GM18868 (cell line): ENCODE results near the gene CBX8.
"Not testable (repeated sequence)": the region's sequence is repeated elsewhere in the genome, so short reads cannot be mapped to it uniquely, and the experiment has no call there.

Experiments
- ATAC-seq: cut with Tn5 transposase; IDR thresholded peaks from one replicate; pipeline ENCODE4 v1.9.1; 2021; ENCODE audit warnings: mild to moderate bottlenecking, moderate library complexity; ENCODE audit not compliant: unreplicated experiment

The CBX8 gene

DNA sequence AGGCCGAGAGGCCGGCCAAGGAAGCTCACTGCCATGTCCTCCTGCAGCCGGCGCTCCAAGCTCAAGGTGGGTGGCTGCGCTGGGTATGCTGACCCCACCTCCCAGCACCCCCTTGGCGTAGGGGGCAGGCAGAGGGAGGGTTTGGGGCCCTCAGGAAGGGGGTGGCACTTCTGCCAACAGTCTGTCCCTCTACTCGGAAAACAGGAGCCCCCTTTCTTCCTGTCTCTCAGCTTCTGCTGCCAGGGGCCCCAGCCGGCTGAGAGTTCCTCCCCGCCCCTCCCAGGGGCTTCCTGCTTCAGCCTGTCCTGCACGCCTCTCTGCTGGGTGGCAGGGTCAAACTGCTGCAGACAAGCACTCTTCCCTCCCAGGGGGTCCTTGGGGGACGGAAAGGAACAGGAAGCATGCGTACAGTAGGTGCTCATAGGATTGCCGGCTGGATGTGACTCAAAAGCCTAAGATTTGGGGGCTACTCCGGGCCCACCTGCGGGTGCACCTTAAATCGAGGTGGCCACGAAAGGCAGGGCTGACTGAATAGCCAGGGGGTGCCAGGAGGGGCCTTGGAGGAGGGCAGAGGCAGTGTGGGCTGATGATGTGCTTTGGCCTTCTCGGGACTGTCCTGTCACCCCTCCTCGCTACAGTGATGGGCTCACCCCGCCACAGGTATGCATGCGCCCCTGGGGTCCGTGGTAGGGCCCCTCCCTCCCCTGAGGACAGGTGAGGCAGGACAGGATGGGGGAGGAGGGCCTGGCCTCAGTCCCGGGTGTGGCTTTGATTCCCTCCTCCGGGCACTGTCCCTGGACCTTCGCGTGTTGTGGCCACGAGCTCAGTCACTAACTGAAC lies 14.9 kb downstream of the CBX8 start:
- ATAC-seq = no peak

DNA sequence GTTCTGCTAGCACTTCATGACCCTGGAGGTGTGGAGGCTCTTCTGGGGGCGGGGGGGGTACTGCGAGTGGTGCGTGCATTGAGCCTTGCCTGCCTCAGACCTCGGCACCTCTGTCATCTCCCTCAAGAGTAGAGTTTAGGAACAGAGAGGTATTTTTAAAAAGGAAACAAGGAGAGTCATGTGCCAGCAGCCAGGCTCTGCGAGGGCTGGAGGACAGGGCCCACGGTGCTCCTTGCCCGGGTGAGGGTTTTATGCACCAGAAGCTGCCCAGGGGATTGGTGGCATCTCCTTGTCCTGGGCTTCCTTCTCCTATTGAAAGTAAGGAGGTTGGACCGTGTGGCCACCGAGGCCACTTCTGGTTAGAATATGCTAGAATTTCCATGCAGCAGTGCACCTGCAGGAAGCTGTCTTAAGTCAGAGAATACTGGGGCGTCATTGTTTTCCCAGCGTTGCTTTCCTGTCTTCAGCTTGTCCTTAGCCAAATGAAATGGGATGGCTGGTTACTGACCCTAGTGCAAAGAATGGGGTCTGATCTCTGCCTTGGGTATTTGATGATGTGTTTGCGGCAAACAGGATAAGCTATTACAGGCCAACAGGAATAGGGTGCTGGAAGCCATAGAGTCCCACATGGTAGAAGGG lies 15.7 kb downstream of the CBX8 start:
- ATAC-seq = no peak

DNA sequence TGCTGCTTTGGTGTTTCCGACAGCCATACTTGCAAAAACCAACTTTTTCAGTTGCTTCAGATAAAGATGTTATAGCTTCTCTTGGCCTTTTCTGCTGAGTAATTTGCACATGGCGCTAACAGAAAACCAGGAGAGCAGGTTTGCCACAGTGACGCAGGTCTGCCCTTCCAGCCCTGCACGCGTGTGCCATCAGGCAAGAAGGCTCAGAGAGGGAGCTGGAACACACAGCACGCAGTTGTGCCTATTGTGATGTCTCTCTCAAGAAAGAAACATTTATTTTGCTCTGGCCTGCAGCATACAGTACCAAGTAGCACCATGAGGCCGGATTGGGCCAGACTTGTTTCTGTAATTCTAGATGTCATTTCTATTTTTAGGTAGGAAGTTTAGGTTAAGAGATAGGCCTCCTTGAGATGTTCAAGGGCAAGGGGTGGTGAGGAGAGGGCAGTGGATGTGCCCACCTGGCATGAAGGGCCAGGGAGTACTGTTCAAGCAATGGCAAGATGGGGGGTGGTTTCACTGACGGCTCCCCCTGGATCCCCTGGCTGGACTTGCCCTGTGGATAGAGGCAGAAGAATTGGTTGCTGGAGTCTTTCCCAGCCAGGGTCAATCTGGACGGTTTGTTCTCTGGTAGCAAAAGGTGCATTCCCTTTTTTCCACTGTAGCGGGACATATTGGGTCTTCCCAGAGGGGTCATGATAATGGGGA lies 17.1 kb downstream of the CBX8 start:
- no peak for ATAC-seq

DNA sequence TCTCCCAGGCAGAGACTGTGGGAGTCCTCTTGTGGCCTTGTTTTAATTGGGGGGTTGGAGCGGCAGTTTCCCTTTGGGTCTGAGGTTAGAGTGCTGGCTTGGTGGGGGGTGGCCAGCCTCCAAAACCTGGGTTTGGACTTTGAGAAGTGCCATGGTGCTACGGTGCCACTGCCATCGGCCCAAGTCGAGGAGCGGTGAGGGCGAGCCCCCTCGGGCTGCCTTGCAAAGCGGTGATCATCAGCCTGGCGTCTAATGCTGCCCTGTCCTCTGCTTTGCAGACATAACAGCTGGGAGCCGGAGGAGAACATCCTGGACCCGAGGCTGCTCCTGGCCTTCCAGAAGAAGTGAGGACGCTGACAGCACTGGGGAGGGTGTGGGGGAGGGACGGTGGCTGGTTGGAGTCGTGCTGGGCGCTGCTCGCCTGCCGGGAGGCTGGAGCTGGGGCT lies 17.8 kb downstream of the CBX8 start:
- ATAC-seq = no peak

DNA sequence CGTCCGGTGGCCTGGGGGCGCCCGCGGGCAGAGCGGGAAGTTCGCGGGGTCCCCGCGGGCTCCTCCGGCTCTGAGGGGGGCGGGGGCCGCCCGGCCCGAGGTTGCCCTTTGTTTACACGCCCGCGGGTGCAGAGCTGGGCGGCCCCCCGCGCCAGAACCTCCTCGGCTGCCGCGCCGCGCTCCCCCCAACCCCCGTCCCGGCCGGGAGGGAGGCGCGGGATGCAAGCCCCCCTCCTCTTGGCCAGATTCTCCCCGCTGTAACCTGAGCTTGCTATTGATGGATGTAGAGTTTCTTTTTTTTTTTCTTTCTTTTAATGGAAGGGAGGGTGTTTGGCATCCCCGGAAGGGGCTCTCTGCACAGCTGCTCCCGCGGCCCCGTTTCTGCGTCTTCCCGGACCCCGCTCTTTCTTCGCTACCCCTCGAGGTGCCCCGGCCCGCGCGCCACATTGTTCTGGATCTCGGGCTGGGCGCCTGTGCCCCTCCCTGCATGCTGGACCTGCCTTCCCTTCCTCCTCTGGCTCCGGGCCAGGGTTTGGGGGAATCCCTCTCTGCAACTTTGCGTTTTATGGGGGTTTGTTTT lies 18.3 kb downstream of the CBX8 start:
- ATAC-seq = peak; percentile 12

DNA sequence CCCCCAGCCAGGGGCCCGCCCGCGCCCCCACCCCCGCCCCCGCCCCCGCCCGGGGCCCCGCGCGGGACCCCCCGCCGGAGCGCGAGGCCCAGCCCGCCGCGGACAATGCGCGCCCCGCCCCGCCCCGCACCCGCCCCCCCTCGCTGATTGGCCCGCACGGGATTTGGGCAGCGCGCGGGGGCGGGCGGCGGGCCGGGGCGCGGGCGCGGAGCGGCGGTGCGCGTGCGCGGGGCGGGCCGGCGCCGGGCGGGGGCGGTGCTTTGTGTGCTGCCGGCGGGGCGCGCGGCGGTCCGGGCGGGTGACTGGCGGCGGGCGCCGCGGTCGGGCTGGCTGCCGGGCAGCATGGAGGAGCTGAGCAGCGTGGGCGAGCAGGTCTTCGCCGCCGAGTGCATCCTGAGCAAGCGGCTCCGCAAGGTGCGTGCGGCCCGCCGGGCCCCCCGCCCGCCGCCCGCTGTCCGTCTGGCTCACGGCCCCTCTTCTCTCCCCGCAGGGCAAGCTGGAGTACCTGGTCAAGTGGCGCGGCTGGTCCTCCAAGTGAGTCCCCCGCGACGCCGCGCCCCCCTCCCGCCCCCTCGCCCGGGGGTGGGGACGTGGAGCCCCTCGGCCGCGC lies 18.9 kb downstream of the CBX8 start, which contains the start of gene CBX2:
TSS of gene CBX2 (plus strand) at position 255 of the 610 bp plus-strand sequence. CDS start at position 343, 88 bp downstream.
- peak; percentile 59 for ATAC-seq

DNA sequence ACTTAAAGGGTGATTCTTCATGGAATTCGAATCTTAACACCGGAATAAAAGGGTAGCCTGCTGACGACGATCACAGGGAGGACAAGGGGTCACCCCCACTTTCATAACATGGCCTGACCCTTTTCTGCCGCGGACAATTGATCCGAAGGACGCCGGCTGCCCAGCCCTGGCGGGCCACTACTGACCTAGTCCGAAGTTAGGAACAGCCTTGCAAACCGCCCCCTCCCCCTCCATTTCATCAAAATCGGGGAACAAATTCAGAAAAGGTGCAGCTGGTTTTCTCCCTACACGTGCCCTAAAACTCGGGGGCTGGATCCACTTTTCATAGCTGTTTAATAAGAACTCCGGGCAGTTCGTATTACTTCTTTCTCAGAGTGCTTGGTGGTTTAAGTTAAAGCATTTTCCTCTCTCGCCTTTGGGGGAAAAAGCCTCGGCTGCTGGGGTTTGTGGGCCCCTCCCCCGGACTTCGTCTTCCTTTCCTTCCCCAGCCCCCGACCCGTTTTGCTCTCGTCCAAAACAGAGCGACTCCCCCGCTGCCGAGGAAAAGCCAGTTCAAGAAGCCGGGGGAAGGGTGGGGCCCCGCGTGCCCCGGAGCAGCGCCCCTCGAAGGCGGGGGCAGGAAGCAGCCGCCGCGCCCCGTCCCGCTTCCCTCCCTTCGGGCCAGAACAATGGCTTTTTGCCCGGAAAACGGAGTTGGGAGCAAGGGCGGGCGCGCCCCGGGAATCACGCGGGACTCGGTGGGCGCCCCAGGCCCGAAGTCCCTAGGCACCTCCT lies 19.6 kb downstream of the CBX8 start:
- peak; percentile 10 for ATAC-seq

DNA sequence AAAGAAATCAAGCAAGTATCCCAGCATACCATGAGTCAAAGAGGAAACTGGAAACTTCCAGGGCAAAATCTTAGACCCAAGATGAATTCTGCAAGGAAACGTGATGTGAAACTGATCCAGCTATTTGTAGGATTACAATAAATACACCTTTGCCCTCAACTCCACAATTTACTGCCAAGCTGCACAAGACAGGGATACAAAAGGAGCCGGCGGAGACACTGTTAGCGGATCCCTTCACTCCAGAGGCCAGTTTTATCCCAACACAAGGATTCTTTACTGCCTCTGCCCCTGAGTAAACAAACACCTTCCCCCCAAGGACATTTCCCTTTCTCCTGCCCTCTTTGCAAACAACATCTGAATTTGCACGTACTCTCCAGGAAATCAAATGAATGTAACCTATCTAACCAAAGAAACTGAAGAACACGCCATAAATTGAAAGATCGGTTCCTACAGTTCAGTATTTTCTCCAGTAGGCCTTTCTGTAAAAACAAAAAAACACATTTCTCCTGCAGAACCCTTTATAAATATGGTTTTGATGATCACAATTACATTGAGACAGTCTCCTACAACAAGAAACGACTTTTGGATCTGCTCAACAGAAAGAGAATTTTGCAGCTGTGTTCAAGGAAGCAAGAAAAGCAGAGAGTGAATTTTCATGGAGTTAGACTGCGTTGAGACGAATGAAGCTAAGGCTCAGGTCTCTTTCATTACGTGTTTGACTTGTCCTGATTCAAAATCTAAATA lies 20.3 kb downstream of the CBX8 start:
- no peak for ATAC-seq

DNA sequence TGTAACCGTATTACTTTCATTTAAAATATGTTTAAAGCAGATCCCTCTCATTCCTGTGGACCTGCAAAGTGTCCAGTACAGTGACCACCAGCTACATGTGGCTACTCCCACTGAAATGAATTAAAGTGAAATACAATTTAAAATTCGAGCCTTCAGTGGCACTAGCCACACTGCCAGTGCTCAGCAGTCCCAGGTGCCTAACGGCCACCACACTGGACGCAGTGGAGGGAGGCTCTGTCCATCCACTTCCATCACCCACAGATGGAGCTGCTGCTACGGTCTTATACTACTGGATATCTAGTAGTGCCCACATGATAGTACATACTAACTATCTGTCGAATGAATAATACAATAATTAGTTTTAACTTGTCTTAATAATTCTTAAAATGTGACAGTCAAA lies 21.2 kb downstream of the CBX8 start:
- no peak for ATAC-seq

DNA sequence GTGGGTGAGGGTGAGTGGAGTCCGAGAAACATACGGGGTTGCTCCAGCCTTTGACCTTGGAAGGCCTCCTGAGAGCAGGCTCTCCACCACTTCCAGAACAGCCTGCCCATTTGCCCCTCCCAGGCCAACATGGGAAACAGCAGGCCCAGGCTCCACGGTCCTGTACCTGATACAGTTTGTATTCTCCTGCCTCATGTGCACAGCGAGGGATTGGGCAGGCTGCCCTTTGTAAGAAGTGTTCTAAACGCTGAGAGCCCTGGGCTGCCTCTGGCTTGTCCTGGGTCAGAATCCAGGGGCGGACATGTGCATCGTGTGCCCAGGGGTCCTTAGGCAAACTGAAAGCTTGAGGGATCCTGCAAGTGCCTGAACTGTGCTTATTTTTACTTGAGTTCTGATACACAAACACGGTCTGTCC lies 22.3 kb downstream of the CBX8 start:
- ATAC-seq = no peak

DNA sequence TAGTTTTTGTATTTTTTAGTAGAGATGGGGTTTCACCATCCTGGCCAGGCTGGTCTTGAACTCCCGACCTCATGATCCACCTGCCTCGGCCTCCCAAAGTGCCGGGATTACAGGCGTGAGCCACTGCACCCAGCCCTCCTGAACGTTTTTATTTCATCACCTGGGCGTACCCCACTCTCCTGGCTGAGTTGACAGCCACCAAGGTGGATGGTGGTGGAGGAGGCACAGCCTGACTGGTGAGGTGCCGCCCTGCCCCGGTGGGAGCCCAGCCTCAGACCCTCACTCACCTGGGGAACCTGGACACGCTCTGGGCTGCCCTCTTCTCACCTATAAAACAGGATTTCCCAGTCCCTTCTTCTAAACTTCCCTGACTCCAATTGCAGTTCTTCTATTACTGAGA lies 24.2 kb downstream of the CBX8 start:
- not testable (repeated sequence) for ATAC-seq

DNA sequence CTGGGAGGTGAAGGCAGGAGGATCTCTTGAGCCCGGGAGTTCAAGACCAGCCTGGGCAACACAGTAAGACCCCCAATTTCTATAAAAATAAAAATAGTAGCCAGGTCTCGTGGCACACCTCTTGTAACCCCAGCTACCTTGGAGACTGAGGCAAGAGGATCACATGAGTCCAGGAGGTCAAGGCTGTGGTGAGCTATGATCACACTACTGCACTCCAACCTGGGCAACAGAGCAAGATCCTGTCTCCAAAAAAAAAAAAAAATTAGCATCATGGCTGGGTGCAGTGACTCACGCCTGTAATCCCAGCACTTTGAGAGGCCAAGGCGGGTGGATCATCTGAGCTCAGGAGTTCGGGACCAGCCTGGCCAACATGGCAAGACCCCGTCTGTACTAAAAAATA lies 25.6 kb downstream of the CBX8 start:
- ATAC-seq = no peak

DNA sequence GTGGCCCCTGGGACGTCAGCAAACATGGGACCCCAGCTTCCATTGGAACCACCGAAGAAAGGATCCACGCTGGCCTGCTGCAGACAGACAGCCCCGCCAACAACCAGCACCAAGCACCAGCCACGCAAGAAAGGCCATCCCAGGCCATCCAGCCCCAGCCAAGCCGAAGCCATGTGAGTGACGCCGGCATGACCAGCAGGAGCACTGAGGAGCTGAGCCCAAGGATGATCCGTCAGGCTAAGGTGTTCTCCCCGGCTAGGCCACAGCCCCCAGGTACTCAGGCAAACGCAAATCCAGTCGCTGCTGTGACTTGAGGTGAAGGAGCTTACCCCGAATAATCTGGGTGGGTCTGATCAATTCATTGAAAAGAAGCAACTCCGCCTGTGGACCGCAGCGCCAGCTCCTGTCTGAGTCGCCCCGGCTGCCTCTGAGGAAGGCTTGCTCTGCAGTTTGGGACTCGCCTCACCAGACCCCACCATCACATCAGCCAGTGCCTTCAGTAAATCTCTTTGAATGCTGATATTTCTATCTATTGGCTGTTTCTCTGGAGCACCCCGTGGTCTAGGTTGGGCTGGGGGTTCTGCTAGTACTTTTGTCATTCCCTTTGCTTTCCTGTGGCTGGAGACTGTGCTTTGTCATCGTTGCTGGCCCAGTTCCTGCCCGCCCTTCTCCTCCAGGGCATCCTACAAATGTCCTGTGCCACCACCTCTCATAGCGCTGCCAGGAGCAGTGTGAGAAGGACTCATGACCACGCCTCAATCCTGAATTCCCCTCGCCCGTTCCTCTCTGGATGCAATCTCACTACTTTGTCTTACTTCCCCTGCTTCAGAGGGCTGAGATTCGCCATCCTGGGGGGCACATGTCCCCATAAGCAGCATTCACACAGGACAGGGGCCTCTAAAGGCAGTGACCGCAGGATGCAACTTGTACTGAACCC lies 27.0 kb downstream of the CBX8 start:
- ATAC-seq = no peak

DNA sequence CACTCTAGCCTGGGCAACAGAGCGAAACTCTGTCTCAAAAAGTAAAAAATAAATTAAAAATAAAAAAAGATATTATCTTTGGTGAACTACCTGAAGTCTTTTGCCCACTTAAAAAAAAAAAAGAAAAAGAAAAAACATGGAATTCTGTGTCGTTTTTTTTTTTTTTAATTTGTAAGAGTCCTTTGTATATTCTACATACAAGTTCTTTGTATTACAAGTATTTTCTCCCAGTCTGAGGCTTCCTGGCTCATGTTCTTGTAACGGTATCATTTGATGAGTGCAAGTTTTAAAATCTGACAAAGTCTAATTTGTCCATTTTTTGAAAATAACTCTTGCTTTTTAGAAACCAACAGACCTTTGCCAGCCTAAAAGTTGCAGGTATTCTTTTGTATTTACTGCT lies 31.2 kb downstream of the CBX8 start:
- no peak for ATAC-seq

DNA sequence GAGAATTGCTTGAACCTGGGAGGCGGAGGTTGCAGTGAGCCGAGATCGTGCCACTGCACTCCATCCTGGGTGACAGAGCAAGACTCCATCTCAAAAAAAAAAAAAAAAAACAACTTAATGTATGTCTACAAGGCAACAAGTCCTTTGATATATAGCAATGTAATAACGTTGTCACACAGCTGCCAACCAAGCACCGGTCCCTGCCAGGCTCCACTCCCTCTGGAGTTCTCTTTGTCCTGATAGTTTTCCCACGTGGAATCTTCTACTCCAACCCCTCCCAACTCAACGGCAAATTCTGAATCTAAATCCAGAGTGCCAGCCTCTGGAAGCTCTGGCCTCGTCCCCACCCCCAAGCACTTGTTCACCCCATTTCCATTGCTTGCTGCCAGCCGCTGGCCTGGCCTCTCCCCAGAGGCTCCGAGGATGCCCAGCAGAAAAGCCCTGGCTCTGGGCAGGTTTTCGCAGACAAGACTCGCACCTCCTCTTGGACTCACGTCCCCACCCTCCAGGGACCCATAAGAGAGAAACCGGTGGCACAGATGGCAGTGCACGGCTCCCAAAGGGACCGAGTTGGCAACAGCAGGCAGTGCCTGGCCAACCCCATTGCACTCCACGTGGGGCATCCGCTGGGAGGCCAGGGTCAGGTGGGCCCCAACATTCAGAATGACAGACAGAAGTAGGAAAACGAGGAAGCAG lies 34.8 kb downstream of the CBX8 start:
- no peak for ATAC-seq

DNA sequence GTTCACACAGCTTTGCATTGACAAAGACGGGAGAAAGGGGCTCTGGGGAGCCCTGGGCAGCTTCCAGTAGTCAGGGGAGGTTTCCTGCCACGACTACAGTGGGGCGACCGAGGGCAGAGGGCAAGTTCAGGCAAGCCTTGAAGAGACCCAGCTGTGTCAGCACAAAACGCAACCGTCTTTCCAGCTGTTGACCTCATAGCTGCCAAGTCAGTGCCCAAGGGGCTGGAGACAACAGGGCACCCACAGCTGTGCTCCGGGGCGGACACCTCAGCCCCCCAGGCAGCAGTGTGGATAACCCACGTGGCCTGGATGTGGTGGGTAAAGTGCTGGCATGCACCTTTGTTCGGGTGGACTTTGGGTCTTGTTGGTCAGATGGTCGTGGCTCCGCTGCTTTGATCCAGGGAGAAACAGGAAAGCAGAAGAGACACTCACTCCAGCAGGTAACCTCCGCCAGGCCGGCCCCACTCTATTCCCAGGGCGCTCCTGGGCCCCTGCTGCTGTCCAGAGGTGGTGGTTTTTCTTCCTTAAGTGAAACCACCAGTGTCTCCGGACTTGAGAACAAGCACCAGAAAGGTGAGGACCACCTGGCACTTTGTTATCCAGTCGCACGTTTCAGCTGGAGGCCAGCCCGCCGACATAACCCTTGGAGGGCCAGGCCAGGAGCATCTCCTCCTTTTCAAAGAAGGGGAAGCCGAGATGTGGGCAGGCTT lies 36.5 kb downstream of the CBX8 start:
- ATAC-seq = no peak

DNA sequence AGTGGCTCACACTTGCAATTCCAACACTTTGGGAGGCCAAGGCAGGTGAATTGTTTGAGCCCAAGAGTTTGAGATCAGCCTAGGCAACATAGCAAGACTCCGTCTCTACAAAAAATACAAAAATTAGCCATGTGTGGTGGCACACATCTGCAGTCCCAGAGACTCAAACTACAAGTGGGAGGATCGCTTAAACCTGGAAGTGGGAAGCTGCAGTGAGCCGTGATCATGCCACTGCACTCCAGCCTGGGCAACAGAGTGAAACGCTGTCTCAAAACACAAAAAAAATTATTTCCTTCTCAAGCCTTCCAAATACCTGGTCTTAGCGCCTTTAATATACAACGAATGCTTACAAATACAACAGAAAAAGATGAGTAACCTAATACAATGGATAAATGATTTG lies 38.6 kb downstream of the CBX8 start:
- no peak for ATAC-seq
